Ishikawa (cell line): Measurements from ENCODE around the gene PHLDA2.

Source experiments
- CEBPB ChIP-seq: IDR thresholded peaks from 2 replicates; pipeline ENCODE4 v1.6.1; 2012
- CREB1 ChIP-seq: IDR thresholded peaks from 2 replicates; pipeline ENCODE4 v1.6.1; 2012; ENCODE audit warnings: low read depth
- EGR1 ChIP-seq: IDR thresholded peaks from 2 replicates; pipeline ENCODE4 v1.6.1; 2012
- EP300 ChIP-seq: IDR thresholded peaks from 2 replicates; pipeline ENCODE4 v1.6.1; 2012; ENCODE audit warnings: borderline replicate concordance
- FOXM1 ChIP-seq: IDR thresholded peaks from 2 replicates; pipeline ENCODE4 v1.6.1; 2012; ENCODE audit warnings: low read depth, borderline replicate concordance
- RAD21 ChIP-seq: IDR thresholded peaks from 2 replicates; pipeline ENCODE4 v1.6.1; 2012; ENCODE audit warnings: low read depth
- TAF1 ChIP-seq: IDR thresholded peaks from 2 replicates; pipeline ENCODE4 v1.6.1; 2012; ENCODE audit warnings: low read depth, mild to moderate bottlenecking
- TCF12 ChIP-seq: IDR thresholded peaks from 2 replicates; pipeline ENCODE4 v1.6.1; 2012; ENCODE audit warnings: low read depth
- TEAD4 ChIP-seq: IDR thresholded peaks from 2 replicates; pipeline ENCODE4 v1.6.1; 2012
- YY1 ChIP-seq: IDR thresholded peaks from 2 replicates; pipeline ENCODE4 v1.6.1; 2012; ENCODE audit warnings: low read depth
- ZBTB7A ChIP-seq: IDR thresholded peaks from 2 replicates; pipeline ENCODE4 v1.6.1; 2012; ENCODE audit warnings: low read depth
- TF ChIP-seq, protein P1 (sequence below): IDR thresholded peaks from 2 replicates; pipeline ENCODE4 v1.6.1; 2012; ENCODE audit warnings: low read depth, mild to moderate bottlenecking
- TF ChIP-seq, protein P2 (sequence below): IDR thresholded peaks from 2 replicates; pipeline ENCODE4 v1.6.1; 2012

DNA sequence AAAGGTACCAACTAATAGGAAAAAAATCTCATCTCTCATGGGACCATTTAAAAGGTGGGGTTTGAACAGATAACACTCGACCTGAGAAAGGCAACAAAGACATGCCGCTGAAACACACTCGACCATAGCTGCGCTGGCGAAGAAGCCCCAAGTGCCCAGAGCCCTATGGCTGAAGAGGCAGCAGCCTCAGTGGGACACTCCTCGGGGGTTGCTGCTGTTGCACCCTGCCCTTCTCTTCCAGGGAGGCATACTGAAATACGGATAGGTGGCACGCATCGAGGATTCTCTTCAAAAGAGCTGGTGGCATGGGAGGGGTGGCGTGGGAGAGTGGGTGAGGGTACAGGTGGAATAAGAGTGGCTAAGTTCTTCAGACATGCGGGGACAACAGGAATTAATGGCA lies 18.5 kb upstream of the PHLDA2 start:
- TF ChIP-seq CEBPB (no peak), TCF12 (no peak), EP300 (no peak), YY1 (no peak), FOXM1 (no peak), EGR1 (no peak), RAD21 (no peak), TAF1 (no peak), ZBTB7A (no peak), TEAD4 (no peak), CREB1 (no peak)
- TF ChIP-seq, protein P1, sequence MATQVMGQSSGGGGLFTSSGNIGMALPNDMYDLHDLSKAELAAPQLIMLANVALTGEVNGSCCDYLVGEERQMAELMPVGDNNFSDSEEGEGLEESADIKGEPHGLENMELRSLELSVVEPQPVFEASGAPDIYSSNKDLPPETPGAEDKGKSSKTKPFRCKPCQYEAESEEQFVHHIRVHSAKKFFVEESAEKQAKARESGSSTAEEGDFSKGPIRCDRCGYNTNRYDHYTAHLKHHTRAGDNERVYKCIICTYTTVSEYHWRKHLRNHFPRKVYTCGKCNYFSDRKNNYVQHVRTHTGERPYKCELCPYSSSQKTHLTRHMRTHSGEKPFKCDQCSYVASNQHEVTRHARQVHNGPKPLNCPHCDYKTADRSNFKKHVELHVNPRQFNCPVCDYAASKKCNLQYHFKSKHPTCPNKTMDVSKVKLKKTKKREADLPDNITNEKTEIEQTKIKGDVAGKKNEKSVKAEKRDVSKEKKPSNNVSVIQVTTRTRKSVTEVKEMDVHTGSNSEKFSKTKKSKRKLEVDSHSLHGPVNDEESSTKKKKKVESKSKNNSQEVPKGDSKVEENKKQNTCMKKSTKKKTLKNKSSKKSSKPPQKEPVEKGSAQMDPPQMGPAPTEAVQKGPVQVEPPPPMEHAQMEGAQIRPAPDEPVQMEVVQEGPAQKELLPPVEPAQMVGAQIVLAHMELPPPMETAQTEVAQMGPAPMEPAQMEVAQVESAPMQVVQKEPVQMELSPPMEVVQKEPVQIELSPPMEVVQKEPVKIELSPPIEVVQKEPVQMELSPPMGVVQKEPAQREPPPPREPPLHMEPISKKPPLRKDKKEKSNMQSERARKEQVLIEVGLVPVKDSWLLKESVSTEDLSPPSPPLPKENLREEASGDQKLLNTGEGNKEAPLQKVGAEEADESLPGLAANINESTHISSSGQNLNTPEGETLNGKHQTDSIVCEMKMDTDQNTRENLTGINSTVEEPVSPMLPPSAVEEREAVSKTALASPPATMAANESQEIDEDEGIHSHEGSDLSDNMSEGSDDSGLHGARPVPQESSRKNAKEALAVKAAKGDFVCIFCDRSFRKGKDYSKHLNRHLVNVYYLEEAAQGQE, result no peak
- TF ChIP-seq, protein P2, sequence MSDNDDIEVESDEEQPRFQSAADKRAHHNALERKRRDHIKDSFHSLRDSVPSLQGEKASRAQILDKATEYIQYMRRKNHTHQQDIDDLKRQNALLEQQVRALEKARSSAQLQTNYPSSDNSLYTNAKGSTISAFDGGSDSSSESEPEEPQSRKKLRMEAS, result no peak
